8988T (cell line): Measurements from ENCODE around the gene SSNA1.

Experiments
- DNase-seq: peaks from one replicate; pipeline ENCODE4 v3.0.0; 2011

SSNA1 gene

GRCh38 chr9:137188490-137189296, at the start of gene SSNA1, which contains the start of gene ANAPC2:
Gene SSNA1 (plus strand): TSS chr9:137188676. CDS start chr9:137188727, 51 bp downstream.
Gene ANAPC2 (minus strand): TSS chr9:137188560. CDS start chr9:137188532, 28 bp downstream.
- DNase-seq, result peak; percentile 88

GRCh38 chr9:137138722-137139467, 49.6 kb upstream of the SSNA1 start, which contains the start of gene GRIN1:
Gene GRIN1 (plus strand): TSS chr9:137139154. CDS start chr9:137139487, 333 bp downstream.
- peak; percentile 23 for DNase-seq

- peak; percentile 44 for DNase-seq
Observed at GRCh38 chr9:137139468-137140150, 48.9 kb upstream of the SSNA1 start.

- peak; percentile 49 for DNase-seq
Observed at GRCh38 chr9:137140151-137141012, 48.1 kb upstream of the SSNA1 start.

GRCh38 chr9:137141050-137141810, 47.2 kb upstream of the SSNA1 start:
- peak; percentile 29 for DNase-seq

- DNase-seq, result peak; percentile 20
Observed at GRCh38 chr9:137141976-137142936, 46.2 kb upstream of the SSNA1 start.

- DNase-seq, result peak; percentile 10
Observed at GRCh38 chr9:137143459-137143858, 45.0 kb upstream of the SSNA1 start.

- no peak for DNase-seq
Observed at GRCh38 chr9:137145731-137146526, 42.5 kb upstream of the SSNA1 start.

- no peak for DNase-seq
Observed at GRCh38 chr9:137146527-137146918, 42.0 kb upstream of the SSNA1 start.

- no peak for DNase-seq
Observed at GRCh38 chr9:137147091-137147792, 41.2 kb upstream of the SSNA1 start.

- DNase-seq, result no peak
Observed at GRCh38 chr9:137147793-137148160, 40.7 kb upstream of the SSNA1 start.

- DNase-seq, result no peak
Observed at GRCh38 chr9:137148242-137148641, 40.2 kb upstream of the SSNA1 start.

GRCh38 chr9:137148661-137149060, 39.8 kb upstream of the SSNA1 start:
- DNase-seq, result no peak

- no peak for DNase-seq
Observed at GRCh38 chr9:137149363-137149762, 39.1 kb upstream of the SSNA1 start.

- no peak for DNase-seq
Observed at GRCh38 chr9:137149942-137150616, 38.4 kb upstream of the SSNA1 start.

GRCh38 chr9:137150617-137151457, 37.6 kb upstream of the SSNA1 start:
- DNase-seq, result peak; percentile 70

- DNase-seq, result no peak
Observed at GRCh38 chr9:137152844-137153405, 35.6 kb upstream of the SSNA1 start.
